ENCODE measurements around the gene HMGCL. TPM values are rescaled to one million over a fixed set of nuclear protein-coding genes. Genes with fewer than 3 reads are reported as not detected.

HMGCL gene
- total and polyA plus RNA-seq, 2 of the 13 experiments (the other 11 are each of a cell fraction or from before 2014, with no cell fraction given): 21.3 to 41.4 TPM

DNA sequence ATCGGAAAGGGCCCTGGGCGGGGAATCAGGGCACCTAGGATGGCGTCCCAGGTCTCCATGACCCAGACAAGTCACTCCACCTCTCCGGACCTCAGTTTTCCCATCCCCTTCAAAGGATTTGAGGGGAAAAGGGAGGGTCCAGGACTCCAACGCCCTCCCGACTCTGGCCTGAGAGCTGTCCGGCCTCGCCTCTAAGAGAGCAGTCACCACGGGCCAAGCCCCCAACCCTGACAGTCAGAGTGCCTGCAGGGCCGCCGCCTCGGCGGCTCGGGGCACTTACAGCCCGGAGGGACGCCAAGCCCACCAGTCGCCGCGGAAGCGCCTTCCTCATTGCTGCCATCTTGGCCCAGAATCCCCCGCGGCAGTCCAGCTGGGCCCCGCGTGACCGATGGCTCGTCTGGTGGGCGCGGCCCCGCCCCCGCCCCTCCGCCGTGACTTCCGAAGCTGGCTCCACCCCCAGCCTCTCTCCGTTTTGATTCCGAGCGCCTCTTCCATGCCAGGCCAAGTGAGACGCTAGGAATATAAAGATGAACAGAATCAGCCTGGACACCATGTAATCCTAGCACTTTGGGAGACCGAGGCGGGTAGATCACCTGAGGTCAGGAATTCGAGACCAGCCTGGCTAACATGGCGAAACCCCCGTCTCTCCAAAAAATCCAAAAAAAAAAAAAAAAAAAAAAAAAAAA is at the start of gene HMGCL (continued):
- TF ChIP-seq, protein P1, sequence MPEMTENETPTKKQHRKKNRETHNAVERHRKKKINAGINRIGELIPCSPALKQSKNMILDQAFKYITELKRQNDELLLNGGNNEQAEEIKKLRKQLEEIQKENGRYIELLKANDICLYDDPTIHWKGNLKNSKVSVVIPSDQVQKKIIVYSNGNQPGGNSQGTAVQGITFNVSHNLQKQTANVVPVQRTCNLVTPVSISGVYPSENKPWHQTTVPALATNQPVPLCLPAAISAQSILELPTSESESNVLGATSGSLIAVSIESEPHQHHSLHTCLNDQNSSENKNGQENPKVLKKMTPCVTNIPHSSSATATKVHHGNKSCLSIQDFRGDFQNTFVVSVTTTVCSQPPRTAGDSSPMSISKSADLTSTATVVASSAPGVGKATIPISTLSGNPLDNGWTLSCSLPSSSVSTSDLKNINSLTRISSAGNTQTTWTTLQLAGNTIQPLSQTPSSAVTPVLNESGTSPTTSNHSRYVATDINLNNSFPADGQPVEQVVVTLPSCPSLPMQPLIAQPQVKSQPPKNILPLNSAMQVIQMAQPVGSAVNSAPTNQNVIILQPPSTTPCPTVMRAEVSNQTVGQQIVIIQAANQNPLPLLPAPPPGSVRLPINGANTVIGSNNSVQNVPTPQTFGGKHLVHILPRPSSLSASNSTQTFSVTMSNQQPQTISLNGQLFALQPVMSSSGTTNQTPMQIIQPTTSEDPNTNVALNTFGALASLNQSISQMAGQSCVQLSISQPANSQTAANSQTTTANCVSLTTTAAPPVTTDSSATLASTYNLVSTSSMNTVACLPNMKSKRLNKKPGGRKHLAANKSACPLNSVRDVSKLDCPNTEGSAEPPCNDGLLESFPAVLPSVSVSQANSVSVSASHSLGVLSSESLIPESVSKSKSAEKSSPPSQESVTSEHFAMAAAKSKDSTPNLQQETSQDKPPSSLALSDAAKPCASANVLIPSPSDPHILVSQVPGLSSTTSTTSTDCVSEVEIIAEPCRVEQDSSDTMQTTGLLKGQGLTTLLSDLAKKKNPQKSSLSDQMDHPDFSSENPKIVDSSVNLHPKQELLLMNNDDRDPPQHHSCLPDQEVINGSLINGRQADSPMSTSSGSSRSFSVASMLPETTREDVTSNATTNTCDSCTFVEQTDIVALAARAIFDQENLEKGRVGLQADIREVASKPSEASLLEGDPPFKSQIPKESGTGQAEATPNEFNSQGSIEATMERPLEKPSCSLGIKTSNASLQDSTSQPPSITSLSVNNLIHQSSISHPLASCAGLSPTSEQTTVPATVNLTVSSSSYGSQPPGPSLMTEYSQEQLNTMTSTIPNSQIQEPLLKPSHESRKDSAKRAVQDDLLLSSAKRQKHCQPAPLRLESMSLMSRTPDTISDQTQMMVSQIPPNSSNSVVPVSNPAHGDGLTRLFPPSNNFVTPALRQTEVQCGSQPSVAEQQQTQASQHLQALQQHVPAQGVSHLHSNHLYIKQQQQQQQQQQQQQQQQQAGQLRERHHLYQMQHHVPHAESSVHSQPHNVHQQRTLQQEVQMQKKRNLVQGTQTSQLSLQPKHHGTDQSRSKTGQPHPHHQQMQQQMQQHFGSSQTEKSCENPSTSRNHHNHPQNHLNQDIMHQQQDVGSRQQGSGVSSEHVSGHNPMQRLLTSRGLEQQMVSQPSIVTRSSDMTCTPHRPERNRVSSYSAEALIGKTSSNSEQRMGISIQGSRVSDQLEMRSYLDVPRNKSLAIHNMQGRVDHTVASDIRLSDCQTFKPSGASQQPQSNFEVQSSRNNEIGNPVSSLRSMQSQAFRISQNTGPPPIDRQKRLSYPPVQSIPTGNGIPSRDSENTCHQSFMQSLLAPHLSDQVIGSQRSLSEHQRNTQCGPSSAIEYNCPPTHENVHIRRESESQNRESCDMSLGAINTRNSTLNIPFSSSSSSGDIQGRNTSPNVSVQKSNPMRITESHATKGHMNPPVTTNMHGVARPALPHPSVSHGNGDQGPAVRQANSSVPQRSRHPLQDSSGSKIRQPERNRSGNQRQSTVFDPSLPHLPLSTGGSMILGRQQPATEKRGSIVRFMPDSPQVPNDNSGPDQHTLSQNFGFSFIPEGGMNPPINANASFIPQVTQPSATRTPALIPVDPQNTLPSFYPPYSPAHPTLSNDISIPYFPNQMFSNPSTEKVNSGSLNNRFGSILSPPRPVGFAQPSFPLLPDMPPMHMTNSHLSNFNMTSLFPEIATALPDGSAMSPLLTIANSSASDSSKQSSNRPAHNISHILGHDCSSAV (CRISPR knock-in tag; IDR thresholded peaks at IDR 0.05; ENCODE audit: borderline replicate concordance): no peak
- TF ChIP-seq FOXP1 (IDR thresholded peaks at IDR 0.05) (no peak), FOXP1 (CRISPR knock-in tag; IDR thresholded peaks at IDR 0.05) (no peak), FOXC1 (CRISPR knock-in tag; IDR thresholded peaks at IDR 0.05; ENCODE audit: borderline replicate concordance) (peak; percentile 88; the same call in 1 of the 2 replicates), PRPF4 (IDR thresholded peaks at IDR 0.05; ENCODE audit: low read depth, low read length, poor library complexity, severe bottlenecking) (no peak), SRSF1 (optimal IDR thresholded peaks at IDR 0.05; ENCODE audit: low read depth, low read length) (peak; percentile 85), ZNF264 (CRISPR knock-in tag; IDR thresholded peaks at IDR 0.05) (peak; percentile 62; the same call in 1 of the 2 replicates), PAWR (CRISPR knock-in tag; IDR thresholded peaks at IDR 0.05; ENCODE audit: borderline replicate concordance) (no peak), XBP1 (CRISPR knock-in tag; IDR thresholded peaks at IDR 0.05) (peak; percentile 77), NR3C1 (CRISPR knock-in tag; IDR thresholded peaks at IDR 0.05) (no peak), KLF13 (CRISPR knock-in tag; IDR thresholded peaks at IDR 0.05) (no peak), HOXA7 (CRISPR knock-in tag; IDR thresholded peaks at IDR 0.05) (no peak)
- TF ChIP-seq, protein P2, sequence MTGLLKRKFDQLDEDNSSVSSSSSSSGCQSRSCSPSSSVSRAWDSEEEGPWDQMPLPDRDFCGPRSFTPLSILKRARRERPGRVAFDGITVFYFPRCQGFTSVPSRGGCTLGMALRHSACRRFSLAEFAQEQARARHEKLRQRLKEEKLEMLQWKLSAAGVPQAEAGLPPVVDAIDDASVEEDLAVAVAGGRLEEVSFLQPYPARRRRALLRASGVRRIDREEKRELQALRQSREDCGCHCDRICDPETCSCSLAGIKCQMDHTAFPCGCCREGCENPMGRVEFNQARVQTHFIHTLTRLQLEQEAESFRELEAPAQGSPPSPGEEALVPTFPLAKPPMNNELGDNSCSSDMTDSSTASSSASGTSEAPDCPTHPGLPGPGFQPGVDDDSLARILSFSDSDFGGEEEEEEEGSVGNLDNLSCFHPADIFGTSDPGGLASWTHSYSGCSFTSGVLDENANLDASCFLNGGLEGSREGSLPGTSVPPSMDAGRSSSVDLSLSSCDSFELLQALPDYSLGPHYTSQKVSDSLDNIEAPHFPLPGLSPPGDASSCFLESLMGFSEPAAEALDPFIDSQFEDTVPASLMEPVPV (CRISPR knock-in tag; IDR thresholded peaks at IDR 0.05): 0 out of 2 replicates have a peak, but pooled peaks have one; percentile 21
- TF ChIP-seq, protein P3, sequence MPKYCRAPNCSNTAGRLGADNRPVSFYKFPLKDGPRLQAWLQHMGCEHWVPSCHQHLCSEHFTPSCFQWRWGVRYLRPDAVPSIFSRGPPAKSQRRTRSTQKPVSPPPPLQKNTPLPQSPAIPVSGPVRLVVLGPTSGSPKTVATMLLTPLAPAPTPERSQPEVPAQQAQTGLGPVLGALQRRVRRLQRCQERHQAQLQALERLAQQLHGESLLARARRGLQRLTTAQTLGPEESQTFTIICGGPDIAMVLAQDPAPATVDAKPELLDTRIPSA (CRISPR knock-in tag; IDR thresholded peaks at IDR 0.05; ENCODE audit: borderline replicate concordance): no peak
- TF ChIP-seq, protein P4, sequence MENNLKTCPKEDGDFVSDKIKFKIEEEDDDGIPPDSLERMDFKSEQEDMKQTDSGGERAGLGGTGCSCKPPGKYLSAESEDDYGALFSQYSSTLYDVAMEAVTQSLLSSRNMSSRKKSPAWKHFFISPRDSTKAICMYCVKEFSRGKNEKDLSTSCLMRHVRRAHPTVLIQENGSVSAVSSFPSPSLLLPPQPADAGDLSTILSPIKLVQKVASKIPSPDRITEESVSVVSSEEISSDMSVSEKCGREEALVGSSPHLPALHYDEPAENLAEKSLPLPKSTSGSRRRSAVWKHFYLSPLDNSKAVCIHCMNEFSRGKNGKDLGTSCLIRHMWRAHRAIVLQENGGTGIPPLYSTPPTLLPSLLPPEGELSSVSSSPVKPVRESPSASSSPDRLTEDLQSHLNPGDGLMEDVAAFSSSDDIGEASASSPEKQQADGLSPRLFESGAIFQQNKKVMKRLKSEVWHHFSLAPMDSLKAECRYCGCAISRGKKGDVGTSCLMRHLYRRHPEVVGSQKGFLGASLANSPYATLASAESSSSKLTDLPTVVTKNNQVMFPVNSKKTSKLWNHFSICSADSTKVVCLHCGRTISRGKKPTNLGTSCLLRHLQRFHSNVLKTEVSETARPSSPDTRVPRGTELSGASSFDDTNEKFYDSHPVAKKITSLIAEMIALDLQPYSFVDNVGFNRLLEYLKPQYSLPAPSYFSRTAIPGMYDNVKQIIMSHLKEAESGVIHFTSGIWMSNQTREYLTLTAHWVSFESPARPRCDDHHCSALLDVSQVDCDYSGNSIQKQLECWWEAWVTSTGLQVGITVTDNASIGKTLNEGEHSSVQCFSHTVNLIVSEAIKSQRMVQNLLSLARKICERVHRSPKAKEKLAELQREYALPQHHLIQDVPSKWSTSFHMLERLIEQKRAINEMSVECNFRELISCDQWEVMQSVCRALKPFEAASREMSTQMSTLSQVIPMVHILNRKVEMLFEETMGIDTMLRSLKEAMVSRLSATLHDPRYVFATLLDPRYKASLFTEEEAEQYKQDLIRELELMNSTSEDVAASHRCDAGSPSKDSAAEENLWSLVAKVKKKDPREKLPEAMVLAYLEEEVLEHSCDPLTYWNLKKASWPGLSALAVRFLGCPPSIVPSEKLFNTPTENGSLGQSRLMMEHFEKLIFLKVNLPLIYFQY (CRISPR knock-in tag; IDR thresholded peaks at IDR 0.05; ENCODE audit: borderline replicate concordance): no peak; the same call in 1 of the 2 replicates
